Suppressor macrophage treated with lipopolysaccharide for 4 hours (primary cell): ENCODE data around the gene ZBTB12.
"Not testable (repeated sequence)": the region's sequence is repeated elsewhere in the genome, so short reads cannot be mapped to it uniquely, and the experiment has no call there.

ENCODE experiments used
- DNase-seq: peaks from one replicate; pipeline ENCODE4 v3.0.0-alpha.2; 2020

Gene ZBTB12

DNA sequence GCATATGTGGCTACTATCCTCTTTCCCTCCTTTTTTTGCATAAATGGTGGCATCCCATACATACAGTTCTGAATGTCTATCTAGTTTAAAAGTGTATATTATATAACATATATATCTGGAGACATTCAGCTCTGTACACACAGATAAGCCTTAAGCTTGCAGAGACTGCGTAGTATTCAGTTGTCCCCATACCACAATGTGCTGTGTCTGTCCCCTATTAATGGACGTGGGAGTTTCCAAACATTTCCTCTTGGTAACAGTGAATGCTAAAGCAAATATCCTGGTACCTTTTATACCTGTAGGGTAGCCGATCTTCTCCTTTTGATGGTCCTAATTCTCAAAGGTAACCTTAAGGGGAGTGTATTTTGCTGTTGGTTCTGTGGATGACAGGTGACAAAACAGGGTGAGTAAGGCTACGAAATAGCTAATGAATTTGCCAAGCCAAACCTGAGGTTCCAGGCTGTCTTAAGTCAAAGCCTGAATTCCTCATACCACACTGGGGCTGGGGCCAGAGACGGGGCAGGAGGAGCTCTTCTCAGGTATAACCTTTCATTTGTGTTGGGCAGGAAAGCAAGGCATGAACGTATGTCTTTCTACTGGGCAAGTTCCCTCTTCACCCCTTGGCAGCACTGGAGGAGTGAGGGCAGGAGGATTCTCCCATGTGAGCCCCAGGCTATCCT, 17.9 kb upstream of the ZBTB12 start:
- DNase-seq: no peak

DNA sequence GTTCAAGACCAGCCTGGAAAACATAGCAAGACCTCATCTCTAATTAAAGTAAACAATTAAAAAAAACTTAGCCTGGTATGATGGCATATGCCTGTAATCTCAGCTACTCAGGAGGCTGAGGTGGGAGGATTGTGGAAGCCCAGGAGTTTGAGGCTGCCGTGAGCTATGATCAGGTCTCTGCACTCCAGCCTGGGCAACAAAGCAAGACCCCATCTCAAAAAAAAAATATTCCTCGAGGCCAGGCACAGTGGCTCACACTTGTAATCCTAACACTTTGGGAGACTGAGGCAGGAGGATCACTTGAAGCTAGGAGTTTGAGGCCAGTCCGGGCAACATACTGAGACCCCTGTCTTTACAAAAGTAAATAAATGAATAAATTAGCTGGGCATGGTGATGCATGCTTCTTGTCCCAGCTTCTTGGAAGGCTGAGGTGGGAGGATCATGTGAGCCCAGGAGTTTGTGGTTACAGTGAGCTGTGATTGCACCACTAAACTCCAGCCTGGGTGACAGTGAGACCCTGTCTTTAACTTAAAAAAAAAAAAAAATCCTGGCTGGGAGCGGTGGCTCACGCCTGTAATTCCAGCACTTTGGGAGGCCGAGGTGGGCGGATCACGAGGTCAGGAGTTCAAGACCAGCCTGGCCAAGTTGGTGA, 16.3 kb upstream of the ZBTB12 start:
- DNase-seq: no peak

DNA sequence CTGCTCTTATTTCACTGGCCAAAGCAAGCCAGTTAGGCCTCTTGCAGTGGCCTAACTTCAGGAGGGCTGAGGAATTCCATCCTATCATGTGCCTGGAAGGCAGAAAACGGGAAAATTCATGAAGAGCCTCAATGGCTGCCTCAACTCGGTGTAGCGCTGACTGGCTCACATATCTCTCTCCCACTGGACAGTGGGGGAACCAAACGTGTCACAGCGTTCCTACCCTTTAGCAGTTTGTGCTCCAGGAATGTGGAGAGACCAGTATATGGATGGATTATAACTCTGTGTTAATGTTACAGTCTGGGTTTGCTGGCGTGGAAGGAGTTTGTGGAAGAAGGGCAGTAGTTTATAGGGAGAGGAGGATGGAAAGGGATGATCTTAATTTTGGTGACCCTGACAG, 13.9 kb upstream of the ZBTB12 start:
- no peak for DNase-seq

DNA sequence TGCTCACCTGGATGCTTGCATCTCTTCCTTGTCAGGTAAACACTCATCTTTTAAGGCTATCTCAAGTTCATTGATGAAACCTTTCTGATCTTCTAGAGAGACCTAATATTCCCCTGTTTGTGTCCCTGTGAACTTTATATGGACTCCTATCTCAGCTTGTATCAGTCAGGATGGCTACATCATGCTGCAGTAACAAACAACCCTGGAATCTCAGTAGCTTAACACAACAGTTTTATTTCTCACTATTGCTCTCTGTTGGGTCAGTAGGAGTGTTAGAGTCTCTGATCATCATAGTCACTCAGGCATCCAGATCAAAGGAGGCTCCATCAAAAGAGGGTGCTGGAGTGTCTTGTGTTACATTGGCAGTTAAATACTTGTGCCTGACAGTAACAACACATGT, 13.5 kb upstream of the ZBTB12 start:
- no peak for DNase-seq

DNA sequence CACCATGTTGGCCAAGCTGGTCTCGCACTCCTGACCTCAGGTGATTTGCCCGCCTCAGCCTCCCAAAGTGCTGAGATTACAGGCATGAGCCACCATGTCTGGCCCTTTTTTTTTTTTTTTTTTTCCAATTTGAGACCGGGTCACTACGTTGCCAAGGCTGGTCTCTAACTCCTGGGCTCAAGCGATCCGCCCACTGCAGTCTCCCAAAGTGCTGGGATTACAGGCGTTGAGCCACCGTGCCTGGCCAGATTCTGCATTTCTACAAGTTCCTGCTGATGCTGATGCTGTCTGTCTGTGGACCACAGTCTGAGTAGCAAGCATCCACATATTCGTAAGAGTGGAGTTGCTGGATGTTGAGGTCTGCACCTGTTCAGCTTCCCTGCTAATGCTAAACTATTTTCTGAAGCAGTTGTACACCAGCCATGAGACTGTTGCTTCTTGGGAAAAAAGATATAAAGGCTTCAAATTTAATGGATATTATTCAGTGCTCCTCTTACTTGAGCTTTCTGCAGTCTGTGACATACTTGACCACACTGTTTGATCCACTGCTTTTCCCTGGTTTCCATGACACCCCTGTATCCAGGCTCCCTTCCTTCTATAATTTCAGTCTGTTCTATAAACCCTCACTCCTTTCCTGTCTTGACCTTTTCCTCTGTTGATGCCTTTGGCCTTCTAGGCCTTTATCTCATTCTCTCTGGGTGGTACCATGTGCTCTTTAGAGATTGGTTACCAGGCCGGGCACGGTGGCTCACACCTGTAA, 10.1 kb upstream of the ZBTB12 start:
- no peak for DNase-seq

DNA sequence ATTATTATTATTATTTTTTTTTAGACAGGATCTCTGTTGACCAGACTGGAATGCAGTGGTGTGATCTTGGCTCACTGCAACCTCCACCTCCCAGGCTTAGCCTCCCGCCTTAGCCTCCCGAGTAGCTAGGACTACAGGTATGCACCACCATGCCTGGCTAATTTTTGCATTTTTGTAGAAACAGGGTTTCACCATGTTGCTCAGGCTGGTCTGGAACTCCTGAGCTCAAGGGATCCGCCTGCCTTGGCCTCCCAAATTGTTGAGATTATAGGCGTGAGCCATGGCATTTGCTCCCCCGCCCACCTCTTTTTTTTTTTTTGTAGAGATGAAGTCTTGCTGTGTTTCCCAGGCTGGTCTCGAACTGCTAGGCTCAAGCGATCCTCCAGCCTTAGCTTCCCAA, 7.4 kb upstream of the ZBTB12 start:
- DNase-seq: not testable (repeated sequence)

DNA sequence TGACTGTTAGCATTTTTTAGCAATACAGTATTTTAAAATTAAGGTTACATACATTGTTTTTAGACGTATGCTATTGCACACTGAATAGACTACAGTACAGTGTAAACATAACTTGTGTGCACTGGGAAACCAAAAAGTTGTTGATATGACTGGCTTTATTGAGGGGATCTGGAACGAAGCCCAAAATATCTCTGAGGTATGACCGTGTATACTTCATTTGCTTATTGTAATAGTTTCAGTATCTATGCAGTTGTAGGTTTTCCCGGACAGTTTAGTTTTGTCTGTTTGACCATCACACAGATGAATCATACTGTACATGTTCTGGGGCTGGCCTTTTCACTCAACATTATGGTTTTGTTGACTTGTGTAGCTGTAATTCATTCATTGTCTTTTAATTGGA, 6.9 kb upstream of the ZBTB12 start:
- DNase-seq: peak; percentile 80

DNA sequence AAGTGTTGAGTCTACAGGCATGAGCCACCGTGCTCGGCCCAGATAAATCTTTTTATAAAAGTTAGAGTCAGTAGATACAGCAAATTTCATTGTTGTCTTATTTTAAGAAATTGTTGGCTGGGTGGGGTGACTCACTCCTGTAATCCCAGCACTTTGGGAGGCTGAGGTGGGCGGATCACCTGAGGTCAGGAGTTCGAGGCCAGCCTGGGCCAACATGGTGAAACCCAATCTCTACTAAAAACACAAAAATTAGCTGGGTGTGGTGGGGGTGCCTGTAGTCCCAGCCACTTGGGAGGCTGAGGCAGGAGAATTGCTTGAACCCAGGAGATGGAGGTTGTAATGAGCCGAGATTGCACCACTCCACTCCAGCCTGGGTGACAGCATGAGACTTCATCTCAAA, 6.4 kb upstream of the ZBTB12 start:
- DNase-seq: not testable (repeated sequence)

DNA sequence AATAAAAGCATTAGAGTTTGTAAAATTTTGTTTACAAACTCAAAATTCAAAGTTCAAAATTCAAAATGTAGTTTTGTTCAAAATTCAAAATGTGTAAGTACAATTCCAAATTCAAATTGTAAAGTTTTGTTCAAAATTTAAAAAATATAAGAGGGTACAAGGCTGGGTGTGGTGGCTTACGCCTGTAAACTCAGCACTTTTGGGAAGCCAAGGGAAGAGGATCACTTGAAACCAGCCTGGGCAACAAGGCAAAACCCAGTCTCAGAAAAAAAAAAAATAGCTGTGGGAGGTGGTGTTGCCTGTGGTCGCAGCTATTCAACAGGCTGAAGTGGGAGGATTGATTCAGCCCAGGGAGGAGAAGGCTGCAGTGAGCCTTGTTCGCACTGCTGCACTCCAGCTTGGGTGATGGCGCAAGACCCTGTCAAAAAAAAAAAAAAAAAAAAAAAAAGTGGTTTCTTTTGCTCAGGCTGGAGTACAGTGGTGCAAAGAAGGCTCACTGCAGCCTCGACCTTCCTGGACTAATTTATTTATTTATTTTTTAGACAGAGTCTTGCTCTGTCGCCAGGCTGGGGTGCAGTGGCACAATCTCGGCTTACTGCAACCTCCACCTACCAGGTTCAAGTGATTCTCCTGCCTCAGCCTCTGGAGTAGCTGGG, 5.4 kb upstream of the ZBTB12 start:
- DNase-seq: peak; percentile 83

DNA sequence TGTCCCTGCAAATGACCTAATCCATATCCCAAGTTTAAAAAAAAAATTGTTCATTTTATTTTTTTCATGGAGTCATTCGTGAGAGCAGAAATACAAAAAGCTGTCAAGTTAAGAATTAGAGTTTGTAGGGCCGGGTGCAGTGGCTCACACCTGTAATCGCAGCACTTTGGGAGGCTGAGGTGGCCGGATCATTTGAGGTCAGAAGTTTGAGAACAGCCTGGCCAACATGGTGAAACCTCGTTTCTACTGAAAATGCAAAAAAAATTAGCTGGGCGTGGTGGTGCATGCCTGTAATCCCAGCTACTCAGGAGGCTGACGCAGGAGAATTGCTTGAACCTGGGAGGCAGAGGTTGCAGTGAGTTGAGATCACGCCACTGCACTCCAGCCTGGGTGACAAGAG, 4.8 kb upstream of the ZBTB12 start:
- not testable (repeated sequence) for DNase-seq

DNA sequence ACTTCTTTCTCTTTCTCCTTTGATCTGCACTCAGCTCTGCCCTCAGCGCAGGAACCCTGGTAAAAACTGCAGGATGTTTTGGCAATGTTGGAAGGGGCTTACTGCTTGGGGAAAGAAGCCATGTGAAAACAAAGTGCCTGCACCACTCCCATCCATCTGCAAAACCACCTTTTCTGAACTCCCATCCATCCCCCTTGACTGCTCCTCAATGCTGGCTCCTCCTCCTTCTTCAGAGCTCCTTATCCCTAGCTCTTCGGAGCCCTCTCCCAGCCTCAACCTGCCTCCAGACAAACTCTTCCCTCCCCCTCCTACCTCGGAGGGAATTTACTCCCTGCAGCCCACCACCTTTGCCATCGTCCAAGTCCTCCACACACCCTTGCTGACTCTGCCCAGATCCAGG, 4.2 kb upstream of the ZBTB12 start:
- DNase-seq: no peak

DNA sequence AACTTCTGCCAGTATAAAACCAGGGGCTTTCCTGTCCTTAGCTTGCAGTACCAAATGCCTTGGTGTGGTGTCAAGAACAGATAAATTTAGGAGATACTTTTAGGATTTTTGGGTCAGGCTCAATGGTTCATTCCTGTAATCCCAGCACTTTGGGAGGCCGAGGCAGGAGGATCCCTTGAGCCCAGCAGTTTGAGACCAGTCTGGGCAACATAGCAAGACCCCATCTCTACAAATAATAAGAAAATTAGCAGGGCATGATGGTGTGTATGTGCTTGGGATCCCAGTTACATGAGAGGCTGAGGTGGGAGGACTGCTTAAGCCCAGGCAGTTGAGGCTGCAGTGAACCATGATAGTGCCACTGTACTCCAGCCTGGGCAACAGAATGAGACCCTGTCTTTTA, 3.2 kb upstream of the ZBTB12 start:
- DNase-seq: no peak

DNA sequence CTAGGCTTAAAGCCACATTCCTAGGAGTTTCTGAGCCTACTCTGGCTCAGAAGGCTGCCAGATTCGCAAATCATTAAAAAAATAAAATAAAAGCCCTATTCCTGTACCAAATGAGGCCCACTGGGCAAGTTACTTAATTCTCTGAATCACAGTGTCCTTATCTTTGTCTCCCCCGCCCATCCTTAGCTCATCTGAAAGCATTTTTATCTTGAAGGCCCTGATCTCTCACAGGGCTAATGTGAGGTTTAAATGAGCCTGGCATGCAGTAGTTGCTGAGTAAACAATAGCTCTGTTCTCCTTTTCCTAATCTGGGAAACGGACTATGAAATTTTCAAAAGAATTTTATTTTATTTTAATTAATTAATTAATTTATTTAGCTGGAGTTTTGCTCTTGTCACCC, 2.1 kb upstream of the ZBTB12 start:
- no peak for DNase-seq

DNA sequence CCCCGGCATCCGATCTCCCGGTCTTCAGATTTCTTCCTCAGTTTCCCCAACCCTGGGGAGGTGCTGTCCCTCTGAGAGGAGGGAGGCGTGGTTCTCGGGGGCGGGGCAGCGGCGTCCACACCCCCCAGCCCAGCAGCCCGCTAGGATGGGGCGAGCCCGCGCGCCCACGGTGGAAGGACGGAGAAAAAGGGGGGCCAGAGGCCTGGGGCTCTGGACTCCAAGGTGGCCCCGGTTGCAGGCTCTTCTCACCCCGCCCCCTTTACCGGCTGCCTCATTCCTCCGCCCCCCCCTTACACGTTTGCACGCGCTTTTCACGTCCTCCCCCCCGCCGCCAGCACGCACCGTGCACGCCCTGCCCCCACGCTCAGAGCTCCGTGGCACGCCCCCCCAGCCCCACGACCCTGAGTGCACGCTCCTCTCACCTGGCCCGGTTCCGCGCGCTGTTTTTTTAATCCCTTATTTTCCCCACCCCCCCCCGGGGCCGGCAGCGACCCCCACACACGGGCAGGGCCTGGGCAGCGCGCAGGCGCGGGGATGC, 402 bp downstream of the ZBTB12 start:
- no peak for DNase-seq

DNA sequence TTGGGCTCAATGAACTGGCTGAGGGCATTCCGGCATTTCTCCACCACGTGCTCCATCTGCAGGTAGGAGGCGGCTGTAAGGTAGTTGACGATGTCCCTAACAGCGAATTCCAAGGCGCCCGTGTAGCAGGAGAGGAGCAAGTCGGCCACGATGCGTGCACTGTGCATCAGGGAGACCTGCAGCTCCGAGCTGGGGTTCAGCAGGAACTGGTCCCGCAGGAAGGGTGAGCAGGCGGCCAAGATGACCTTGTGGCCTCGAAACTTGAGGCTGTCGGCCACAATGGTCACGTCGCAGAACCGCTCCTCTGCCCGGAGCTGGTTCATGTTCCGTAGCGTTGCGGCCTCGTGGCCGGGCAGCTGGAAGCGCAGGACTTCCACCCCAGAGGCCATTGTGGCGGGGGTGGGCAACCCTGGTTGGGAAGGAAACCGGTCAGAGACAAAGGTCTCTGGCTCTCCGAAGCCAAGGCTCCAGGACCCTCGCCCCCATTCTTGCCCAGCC, 920 bp downstream of the ZBTB12 start:
- DNase-seq: no peak

DNA sequence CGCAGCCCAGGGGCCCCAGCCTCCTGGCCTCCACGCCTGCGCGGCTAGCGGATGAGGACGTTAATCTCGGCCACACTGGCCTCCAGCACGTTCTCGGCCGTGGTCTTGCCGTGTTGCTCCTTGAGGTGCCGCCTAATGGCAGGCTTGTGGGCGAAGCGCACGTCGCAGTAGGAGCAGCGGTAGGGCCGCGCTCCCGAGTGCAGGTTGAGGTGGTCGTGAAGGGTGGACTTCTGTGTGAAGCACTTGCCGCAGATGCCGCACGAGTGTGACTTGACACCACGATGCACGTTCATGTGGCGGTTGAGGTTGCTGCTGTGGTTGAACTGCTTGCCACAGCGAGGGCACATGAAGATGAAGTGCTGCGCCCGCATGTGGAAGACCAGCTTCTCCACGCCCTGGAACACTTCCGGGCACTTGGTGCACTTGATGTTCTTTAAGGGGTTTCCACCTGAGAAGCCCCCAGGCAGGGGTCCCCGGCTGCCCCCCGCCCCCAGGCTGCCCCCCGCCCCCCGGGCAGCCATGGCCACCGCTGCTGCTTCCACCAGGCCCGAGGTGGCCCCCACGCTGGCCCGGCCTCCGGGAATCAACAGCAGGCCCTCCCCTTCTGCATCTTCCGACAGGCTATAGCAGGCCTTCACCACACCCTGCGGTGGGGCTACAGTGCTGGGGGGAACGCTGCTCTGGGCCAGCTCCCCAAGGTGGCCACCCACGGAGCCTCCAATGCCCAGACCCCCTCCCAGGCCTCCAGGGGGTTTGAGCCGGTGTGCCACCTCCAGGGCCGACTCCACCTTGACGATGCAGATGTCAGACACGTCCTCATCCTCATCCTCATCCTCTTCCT, 1.8 kb downstream of the ZBTB12 start:
- DNase-seq: no peak

DNA sequence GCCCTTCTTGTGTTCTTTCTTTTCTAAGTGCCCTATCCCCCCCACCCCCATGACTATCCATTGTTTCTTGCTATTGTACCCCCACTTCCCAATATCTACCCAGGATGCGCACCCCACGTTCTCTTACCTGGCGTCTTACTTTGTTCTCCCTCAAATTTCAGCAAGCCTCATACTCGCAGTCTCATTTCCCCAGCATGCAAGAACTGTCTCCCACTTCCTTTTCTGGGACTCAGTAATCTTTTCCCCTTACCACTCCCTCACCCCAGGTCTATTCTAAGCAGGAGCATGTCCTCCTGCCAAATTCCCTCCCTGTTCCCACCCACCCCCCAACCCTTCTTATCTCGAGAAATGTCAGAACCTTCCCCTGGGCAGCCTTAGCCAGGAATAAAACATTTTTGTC, 2.7 kb downstream of the ZBTB12 start:
- DNase-seq: no peak

DNA sequence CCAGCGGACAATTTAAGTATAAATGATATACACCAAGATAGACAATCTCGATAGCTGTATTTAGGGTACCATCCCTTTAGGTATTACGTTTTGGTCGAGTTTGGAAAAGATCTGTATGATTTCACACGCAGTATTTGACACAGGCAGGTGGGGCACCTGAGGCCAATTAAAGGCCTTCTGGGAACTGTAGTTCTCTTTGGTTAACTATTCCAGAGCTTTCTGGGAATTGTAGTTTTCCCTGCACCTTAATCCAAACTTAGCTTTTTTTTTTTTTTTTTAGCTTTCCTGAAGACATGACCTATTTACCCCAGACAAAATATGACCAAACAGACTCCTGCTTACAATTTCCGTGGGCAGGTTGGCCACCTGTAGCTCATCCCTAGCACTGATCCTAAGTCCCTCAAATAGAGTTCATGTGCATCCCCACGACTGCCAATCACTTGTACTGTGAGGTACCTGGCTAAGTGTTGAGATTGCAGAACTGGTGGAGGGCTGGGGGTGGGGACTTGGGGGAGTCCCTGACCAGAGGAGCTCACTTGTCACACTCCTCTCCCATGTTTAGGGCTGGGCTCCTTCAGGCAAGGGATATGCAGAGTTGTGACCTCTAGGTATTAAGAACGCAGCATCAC, 3.4 kb downstream of the ZBTB12 start:
- DNase-seq: no peak

DNA sequence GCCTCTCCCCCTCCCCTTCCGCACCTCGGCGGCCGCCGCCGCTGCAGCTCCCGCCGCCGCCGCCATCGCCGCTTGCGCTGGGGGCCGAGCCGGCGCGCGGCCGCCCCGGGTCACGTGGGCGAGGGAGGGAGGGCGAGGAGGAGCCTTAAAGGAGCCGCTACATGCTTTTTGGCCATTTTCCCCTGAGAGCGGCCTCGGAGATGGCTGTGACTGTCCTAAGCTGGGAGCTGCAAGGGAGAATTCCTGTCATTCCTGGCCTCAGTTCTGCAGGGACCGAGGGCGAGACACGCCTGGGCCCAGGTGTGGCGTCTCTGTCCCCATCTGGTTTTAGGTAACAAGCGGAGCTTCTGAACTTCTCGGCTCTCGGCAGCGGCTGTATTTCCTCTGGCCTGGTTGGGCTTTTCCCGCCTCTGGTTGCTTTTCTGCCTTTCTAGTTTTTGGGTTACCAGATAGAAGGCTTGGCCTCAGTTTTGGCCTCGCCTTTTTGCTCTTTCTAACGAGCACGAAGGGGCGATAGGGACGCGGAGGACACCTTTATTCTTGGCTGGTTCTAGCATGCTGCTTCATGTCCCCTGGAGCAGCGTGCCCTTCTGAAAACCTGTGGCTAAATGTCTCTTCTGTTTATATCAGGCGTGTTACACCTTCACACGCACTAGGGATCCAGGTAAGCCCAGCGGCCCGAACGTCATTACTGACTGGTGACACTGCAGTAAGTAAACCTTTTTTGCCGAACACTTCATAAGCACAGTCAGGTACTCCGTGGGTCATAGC, 4.1 kb downstream of the ZBTB12 start, which contains the start of gene EHMT2:
EHMT2 (minus strand) TSS at position 87 of the 771 bp plus-strand sequence; CDS start at position 66, 21 bp downstream.
- peak; percentile 89 for DNase-seq

DNA sequence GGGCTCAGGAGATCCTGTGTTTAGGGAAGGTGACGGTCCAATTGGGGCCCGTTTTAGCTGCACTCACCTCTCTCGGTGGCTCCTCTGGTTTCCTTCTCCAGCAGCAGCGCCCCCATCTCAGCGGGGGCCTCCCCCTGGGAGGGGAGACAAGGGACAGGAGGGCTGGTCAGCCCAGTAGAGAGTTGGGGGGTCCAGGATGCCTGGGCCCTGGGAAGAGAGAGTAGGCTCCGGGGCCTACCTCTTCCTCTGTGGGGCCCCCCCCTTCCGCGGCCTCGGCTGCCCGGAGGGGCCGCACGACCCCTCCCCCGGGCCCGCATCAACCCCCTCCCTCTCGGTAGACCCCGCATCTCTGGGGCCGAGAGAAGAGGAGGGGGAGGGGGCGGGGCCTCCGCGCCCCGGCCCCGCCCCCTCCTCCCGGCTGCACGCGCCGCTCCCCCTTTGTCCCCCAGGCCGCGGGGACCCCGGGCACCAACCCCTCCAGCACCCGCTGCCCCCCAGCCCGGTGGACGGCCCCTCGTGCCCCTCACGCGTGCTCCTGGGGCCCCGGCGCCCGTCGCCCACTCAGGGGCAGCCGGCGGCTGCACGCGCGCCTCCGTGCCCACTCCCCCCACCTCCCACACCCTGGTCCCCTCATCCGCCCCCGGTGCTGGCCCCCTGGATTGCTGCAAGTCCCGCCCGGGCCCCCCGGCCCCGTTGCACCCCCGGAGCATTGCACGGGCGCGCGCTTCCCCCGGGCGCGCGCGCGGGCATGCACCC, 4.9 kb downstream of the ZBTB12 start:
- DNase-seq: no peak
